HG02840 (cell line): ENCODE results near the gene FYTTD1.
A peak's percentile ranks its signal among the peaks of the same experiment; 100 is the strongest.
"Not testable (repeated sequence)": the region's sequence is repeated elsewhere in the genome, so short reads cannot be mapped to it uniquely, and the experiment has no call there.

Source experiments
- ATAC-seq: cut with Tn5 transposase; IDR thresholded peaks from one replicate; pipeline ENCODE4 v1.9.1; 2021; ENCODE audit warnings: mild to moderate bottlenecking, moderate library complexity, moderate number of reproducible peaks; ENCODE audit not compliant: unreplicated experiment, low FRiP score

The FYTTD1 gene, protein sequence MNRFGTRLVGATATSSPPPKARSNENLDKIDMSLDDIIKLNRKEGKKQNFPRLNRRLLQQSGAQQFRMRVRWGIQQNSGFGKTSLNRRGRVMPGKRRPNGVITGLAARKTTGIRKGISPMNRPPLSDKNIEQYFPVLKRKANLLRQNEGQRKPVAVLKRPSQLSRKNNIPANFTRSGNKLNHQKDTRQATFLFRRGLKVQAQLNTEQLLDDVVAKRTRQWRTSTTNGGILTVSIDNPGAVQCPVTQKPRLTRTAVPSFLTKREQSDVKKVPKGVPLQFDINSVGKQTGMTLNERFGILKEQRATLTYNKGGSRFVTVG

GRCh38 chr3:197749601-197750395 lies at the start of gene FYTTD1:
Gene FYTTD1 (plus strand): TSS chr3:197749883. CDS start chr3:197749972, 89 bp downstream.
- peak; percentile 72 for ATAC-seq

GRCh38 chr3:197700095-197700494 lies 49.6 kb upstream of the FYTTD1 start:
- no peak for ATAC-seq

DNA sequence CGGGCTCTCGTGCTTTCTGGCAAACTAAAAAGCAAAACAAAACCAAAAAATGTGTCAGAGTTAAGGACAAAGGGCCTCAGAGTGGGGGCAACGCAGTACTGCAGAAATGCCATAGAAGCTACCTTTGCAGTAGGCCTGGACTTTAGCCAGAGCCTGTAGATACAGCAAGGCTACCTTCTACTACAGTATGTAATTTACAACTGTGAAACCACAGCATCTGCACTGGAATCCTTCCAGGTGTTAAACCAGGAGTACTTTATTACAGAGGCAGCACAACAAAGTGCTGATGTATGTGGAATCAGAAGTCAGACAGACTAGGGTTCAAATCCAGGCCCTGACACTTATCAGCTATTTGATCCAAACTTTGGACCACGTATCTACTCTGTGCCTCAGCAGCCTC lies 47.8 kb upstream of the FYTTD1 start:
- ATAC-seq, result no peak

DNA sequence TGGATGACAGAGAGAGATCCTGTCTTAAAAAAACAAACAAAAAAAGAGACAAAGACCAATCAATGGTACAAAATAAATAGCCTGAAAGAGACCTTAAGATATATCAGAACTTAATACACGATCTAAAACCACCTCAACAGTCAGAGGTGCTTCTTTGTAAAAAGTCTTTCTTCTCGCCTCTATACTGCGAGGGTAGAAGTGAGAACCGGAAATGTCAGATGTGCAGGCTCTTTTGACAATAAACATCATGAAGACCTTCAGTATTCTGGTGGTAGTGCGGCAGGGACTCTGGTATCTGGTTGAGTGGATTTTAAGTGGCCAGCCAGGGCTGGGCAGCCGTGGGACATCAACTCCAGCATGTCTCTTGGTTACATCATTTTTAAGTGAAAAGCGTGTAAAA lies 43.0 kb upstream of the FYTTD1 start:
- no peak for ATAC-seq

DNA sequence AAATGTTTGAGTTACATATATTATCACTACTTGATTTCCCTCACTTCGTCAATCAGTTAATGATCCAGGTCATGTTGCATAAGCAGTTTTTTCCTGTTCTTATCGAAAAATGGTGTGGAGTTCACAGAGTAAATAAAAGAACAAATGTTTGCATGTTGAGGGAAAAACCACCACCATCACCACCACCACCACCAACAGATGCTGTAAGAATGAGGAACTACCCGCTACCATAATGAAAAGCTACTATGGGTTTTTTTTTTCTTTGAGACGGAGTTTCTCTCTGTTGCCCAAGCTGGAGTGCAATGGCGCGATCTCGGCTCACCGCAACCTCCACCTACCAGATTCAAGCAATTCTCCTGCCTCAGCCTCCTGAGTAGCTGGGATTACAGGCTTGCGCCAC lies 40.5 kb upstream of the FYTTD1 start:
- no peak for ATAC-seq

GRCh38 chr3:197710965-197711364 lies 38.7 kb upstream of the FYTTD1 start:
- ATAC-seq, result not testable (repeated sequence)

DNA sequence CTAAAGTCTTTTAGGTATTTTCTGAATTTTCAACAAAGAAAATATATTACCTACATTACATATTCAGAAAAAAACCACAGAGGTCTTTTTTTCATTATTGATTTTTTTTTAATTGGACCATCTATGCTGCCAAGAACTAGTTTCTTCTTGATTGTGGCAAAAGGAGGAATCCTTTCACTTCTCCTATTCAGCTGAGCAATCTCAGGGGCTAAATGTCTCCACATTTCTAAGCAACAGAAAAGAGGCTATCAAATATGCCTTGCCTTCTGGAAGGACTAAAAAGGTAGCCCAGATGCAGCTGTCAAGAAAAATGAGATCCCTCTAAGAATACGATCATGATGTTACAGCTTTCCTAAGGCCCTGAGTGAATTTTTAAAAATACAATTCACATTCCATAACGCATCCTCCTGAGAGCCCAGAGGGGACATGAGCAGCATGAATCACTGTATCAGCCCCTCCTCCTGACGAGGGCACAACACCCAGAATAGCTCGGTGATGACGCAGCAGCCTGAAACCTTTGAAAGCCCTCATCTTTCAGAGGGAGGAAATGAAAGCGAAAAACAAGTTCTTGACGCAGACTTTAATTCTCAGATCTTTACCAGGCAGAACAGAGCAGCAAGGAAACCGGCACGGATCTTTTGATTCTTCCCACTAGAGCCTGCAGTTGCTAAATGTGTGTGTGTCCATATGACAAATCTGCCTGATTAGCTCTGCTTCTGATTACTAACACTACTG lies 37.5 kb upstream of the FYTTD1 start:
- peak; percentile 86 for ATAC-seq

GRCh38 chr3:197713477-197713822 lies 36.2 kb upstream of the FYTTD1 start:
- ATAC-seq, result no peak

GRCh38 chr3:197714251-197714650 lies 35.4 kb upstream of the FYTTD1 start:
- no peak for ATAC-seq

- ATAC-seq, result no peak
These were observed 30.8 kb upstream of the FYTTD1 start for GRCh38 chr3:197718891-197719290.

DNA sequence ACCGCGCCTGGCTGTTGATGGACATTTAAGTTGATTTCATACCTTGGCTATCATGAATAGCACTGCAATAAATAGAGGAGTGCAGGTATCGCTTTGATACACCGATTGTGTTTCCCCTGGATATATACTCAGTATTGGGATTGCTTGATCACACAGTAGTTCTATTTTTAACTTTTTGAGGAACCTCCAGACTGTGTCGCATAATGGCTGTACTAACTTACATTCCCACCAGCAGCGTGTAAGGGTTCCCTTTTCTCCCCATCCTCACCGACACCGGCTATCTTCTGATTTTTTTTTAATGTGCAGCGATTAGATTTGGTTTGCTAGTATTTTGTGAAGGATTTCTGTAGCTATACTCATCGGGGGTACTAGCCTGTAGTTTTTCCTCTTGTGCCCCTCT lies 29.0 kb upstream of the FYTTD1 start:
- ATAC-seq, result no peak

DNA sequence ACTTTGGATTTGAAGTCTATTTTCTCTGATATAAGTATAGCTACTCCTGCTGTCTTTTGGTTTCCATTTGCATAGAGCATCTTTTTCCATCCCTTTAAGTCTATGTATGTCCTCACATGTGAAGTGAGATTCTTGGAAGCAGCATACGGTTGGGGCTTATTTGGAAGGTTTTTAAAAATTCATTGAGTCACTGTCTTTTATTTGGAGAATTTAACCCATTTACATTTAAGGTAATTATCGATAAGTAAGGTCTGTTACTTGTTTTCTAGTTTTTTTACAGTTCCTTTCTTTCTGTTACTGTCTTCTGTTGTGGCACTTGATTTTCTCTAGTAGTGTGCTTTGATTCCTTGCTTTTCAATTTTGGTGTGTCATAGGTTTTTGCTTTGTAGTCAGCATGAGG lies 26.9 kb upstream of the FYTTD1 start:
- ATAC-seq, result no peak

DNA sequence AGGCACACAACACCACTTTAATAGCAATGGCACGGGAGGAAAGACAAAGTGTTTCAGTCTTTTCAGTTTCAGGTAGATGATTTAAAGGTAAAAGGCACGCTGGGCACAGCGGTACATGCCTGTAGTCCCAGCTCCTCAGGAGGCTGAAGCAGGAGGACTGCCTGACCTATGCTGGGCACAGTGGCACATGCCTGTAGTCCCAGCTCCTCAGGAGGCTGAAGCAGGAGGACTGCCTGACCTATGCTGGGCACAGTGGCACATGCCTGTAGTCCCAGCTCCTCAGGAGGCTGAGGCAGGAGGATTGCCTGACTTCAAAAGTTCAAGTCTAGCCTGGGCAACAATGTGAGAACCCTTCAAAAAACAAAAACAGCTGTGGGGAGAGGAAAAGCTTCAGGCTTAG lies 21.8 kb upstream of the FYTTD1 start:
- ATAC-seq, result not testable (repeated sequence)

- ATAC-seq, result no peak
These were observed 21.2 kb upstream of the FYTTD1 start for GRCh38 chr3:197728487-197728886.

DNA sequence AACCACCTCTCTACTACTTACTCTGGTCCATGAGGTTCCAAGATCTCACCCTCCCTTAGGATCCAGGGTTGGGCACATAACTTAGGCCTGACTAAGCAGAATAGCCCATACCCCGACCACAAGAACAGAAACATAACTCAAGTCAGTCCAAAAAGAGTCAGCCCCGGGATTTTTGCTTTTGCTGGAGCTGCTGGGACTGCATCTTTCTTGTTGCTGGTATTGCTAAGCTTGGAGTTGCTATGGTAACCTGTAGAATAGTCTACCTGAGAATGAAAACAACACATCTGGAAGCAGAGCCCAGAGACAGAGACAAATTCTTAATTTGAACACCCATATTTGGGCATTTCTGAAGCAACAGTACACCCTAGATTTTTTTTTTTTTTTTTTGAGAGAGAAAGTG lies 19.5 kb upstream of the FYTTD1 start:
- no peak for ATAC-seq

GRCh38 chr3:197730770-197731169 lies 18.9 kb upstream of the FYTTD1 start:
- ATAC-seq, result not testable (repeated sequence)

GRCh38 chr3:197731483-197731882 lies 18.2 kb upstream of the FYTTD1 start:
- ATAC-seq, result not testable (repeated sequence)

- ATAC-seq, result no peak
These were observed 16.6 kb upstream of the FYTTD1 start for GRCh38 chr3:197733042-197733441.

DNA sequence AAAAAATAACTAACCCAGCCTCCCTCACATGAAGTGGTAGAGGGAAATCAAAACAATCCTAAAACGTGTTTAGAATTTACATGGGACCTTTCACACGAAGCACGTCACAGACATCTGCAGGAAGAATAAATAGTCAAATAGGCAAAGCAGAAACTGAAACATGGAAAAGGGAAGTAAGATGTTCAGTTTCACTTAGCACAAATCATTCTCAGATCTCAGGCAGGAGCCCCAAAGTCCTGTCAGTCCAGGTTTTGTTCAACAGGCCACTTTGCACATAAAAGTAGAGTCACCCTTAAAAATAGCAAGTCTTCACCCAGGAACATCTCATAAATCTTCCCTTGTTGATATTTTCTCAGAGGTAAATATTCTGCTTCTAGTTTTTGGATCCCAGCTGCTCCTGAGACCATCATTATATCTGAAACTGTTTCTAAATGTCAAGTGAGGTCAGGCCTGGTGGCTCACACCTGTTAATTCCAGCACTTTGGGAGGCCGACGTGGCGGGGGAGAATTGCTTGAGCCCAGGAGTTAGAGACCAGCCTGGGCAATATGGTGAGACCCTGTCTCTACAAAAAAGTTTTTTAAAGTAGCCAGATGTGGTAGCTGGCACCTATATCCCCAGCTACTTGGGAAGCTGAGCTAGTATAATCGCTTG lies 14.9 kb upstream of the FYTTD1 start:
- ATAC-seq, result peak; percentile 42

- ATAC-seq, result no peak
These were observed 13.6 kb upstream of the FYTTD1 start for GRCh38 chr3:197736010-197736490.
